HG03442 (cell line): ENCODE results near the gene ACAP2.
"Not testable (repeated sequence)": the region's sequence is repeated elsewhere in the genome, so short reads cannot be mapped to it uniquely, and the experiment has no call there.

Experiments
- ATAC-seq: cut with Tn5 transposase; IDR thresholded peaks from one replicate; pipeline ENCODE4 v1.9.1; 2021; ENCODE audit warnings: mild to moderate bottlenecking, moderate library complexity; ENCODE audit not compliant: unreplicated experiment

The ACAP2 gene

GRCh38 chr3:195442573-195443390, at the start of gene ACAP2:
ACAP2 (minus strand) TSS chr3:195443020; CDS start chr3:195442847, 173 bp downstream.
- peak; percentile 93 for ATAC-seq

GRCh38 chr3:195475614-195476013, 32.8 kb upstream of the ACAP2 start:
- no peak for ATAC-seq

GRCh38 chr3:195475116-195475515, 32.3 kb upstream of the ACAP2 start:
- ATAC-seq = not testable (repeated sequence)

- no peak for ATAC-seq
Measured at GRCh38 chr3:195468841-195469240, 26.0 kb upstream of the ACAP2 start.

GRCh38 chr3:195468391-195468776, 25.6 kb upstream of the ACAP2 start:
- no peak for ATAC-seq

- no peak for ATAC-seq
Measured at GRCh38 chr3:195467641-195468390, 25.0 kb upstream of the ACAP2 start.

GRCh38 chr3:195466251-195466650, 23.4 kb upstream of the ACAP2 start:
- no peak for ATAC-seq

- ATAC-seq = not testable (repeated sequence)
Measured at GRCh38 chr3:195462922-195463321, 20.1 kb upstream of the ACAP2 start.

- ATAC-seq = no peak
Measured at GRCh38 chr3:195462308-195462610, 19.4 kb upstream of the ACAP2 start.

- no peak for ATAC-seq
Measured at GRCh38 chr3:195461594-195462307, 18.9 kb upstream of the ACAP2 start.

GRCh38 chr3:195460091-195460713, 17.4 kb upstream of the ACAP2 start:
- no peak for ATAC-seq

GRCh38 chr3:195458316-195458717, 15.5 kb upstream of the ACAP2 start:
- no peak for ATAC-seq

- no peak for ATAC-seq
Measured at GRCh38 chr3:195455789-195456188, 13.0 kb upstream of the ACAP2 start.

- no peak for ATAC-seq
Measured at GRCh38 chr3:195453236-195453635, 10.4 kb upstream of the ACAP2 start.

GRCh38 chr3:195451373-195452015, 8.7 kb upstream of the ACAP2 start:
- no peak for ATAC-seq

- no peak for ATAC-seq
Measured at GRCh38 chr3:195450731-195451229, 8.0 kb upstream of the ACAP2 start.

- ATAC-seq = no peak
Measured at GRCh38 chr3:195448205-195448875, 5.5 kb upstream of the ACAP2 start.

- ATAC-seq = no peak
Measured at GRCh38 chr3:195447201-195447600, 4.4 kb upstream of the ACAP2 start.

GRCh38 chr3:195446359-195446758, 3.5 kb upstream of the ACAP2 start:
- ATAC-seq = no peak

- no peak for ATAC-seq
Measured at GRCh38 chr3:195445885-195446284, 3.1 kb upstream of the ACAP2 start.
